22Rv1 (cell line): ENCODE results near the gene GRIN3A.

Experiments used
- CTCF ChIP-seq: fragments of 450-650 bp; IDR thresholded peaks from 2 replicates; pipeline ENCODE4 v1.5.1; 2017; ENCODE audit warnings: mild to moderate bottlenecking
- ZFX ChIP-seq: fragments of 450-650 bp; IDR thresholded peaks from 2 replicates; pipeline ENCODE4 v1.6.1; 2017; ENCODE audit warnings: antibody characterized with exemption, borderline replicate concordance

- no peak for TF ChIP-seq ZFX
- TF ChIP-seq CTCF, result no peak
Measured at GRCh38 chr9:101689039-101689438, 49.4 kb downstream of the GRIN3A start.
